HUES64 (cell line): Measurements from ENCODE around the gene PSPN.
"Not testable (repeated sequence)": the region's sequence is repeated elsewhere in the genome, so short reads cannot be mapped to it uniquely, and the experiment has no call there.

ENCODE experiments used
- H3K27ac ChIP-seq: 2 replicates; pipeline ENCODE4 v1.7.0; 2013; ENCODE audit warnings: low read depth, low read length, inconsistent platforms
- H3K27me3 ChIP-seq: 2 replicates; pipeline ENCODE4 v1.6.1; 2013; ENCODE audit warnings: mild to moderate bottlenecking, low read length; ENCODE audit not compliant: insufficient read depth
- H3K36me3 ChIP-seq: 2 replicates; pipeline ENCODE4 v1.6.1; 2013; ENCODE audit warnings: mild to moderate bottlenecking, low read length; ENCODE audit not compliant: insufficient read depth
- H3K4me1 ChIP-seq: 2 replicates; pipeline ENCODE4 v1.6.1; 2013; ENCODE audit warnings: mild to moderate bottlenecking, low read length, moderate library complexity; ENCODE audit not compliant: insufficient read depth
- H3K4me3 ChIP-seq: 2 replicates; pipeline ENCODE4 v1.5.1; 2013; ENCODE audit warnings: mild to moderate bottlenecking, low read length, moderate library complexity
- H3K9ac ChIP-seq: 2 replicates; pipeline ENCODE4 v1.6.1; 2013; ENCODE audit warnings: mild to moderate bottlenecking, low read depth, low read length
- H3K9me3 ChIP-seq: 2 replicates; pipeline ENCODE4 v1.6.1; 2013; ENCODE audit warnings: low read depth, low read length; ENCODE audit not compliant: insufficient read depth
- WGBS: fragments of 150-250, 120-280 bp; methylation state at CpG from one replicate; pipeline ENCODE4 v1.1.7; 2013; ENCODE audit warnings: missing lambda C conversion rate; 5-methylcytosine and 5-hydroxymethylcytosine counted together

Gene PSPN

GRCh38 chr19:6400062-6400944 is 24.6 kb upstream of the PSPN start:
- not testable (repeated sequence) for H3K27me3 ChIP-seq, H3K9ac ChIP-seq, H3K4me3 ChIP-seq, H3K4me1 ChIP-seq, H3K9me3 ChIP-seq, H3K36me3 ChIP-seq, H3K27ac ChIP-seq
- WGBS = 94% methylated on average over 23 of the region's 23 CpGs

- Histone ChIP-seq H3K27me3 (no peaks in the 10 kb centered on the region), H3K9me3 (no peaks in the 10 kb centered on the region), H3K4me1 (peaks cover 16% of the 10 kb centered on the region), H3K4me3 (no peak overlapping the region), H3K27ac (no peak overlapping the region), H3K9ac (no peak overlapping the region), H3K36me3 (peaks cover 7% of the 10 kb centered on the region)
- 94% methylated on average over 12 of the region's 12 CpGs for WGBS
Measured at GRCh38 chr19:6396305-6396704, 20.6 kb upstream of the PSPN start.

- H3K4me3 ChIP-seq = no peak overlapping the region
- 86% methylated on average over 3 of the region's 3 CpGs for WGBS
Measured at GRCh38 chr19:6394831-6395230, 19.1 kb upstream of the PSPN start.

GRCh38 chr19:6393983-6394412 is 18.3 kb upstream of the PSPN start:
- 12% methylated on average over 14 of the region's 14 CpGs for WGBS
- H3K4me1 ChIP-seq = peaks cover 16% of the 10 kb centered on the region
- H3K36me3 ChIP-seq = peaks cover 24% of the 10 kb centered on the region
- H3K27ac ChIP-seq = peak overlapping the region; percentile 95
- peak overlapping the region; percentile 95 for H3K4me3 ChIP-seq
- no peaks in the 10 kb centered on the region for H3K9me3 ChIP-seq
- no peaks in the 10 kb centered on the region for H3K27me3 ChIP-seq
- peak overlapping the region; percentile 83 for H3K9ac ChIP-seq

More at GRCh38 chr19:6394831-6395230, 19.1 kb upstream of the PSPN start:
- Histone ChIP-seq H3K9me3 (no peaks in the 10 kb centered on the region), H3K36me3 (peaks cover 15% of the 10 kb centered on the region), H3K4me1 (peaks cover 16% of the 10 kb centered on the region), H3K9ac (peak overlapping the region; percentile 31; the same call in 1 of the 2 replicates), H3K27ac (peak overlapping the region; percentile 65; the same call in 1 of the 2 replicates), H3K27me3 (no peaks in the 10 kb centered on the region)

- H3K4me3 ChIP-seq = peak within 1 kb of the TSS; percentile 95
- peaks cover 16% of the 10 kb centered on the region for H3K4me1 ChIP-seq
- H3K9ac ChIP-seq = peak within 1 kb of the TSS; percentile 83
- no peaks in the 10 kb centered on the region for H3K27me3 ChIP-seq
- H3K27ac ChIP-seq = peak within 1 kb of the TSS; percentile 95
- H3K36me3 ChIP-seq = peaks cover 30% of the 10 kb centered on the region
- whole genome bisulfite sequencing = under 1% methylated on average over 69 of the region's 69 CpGs
- H3K9me3 ChIP-seq = no peaks in the 10 kb centered on the region
Measured at GRCh38 chr19:6393074-6393982, 17.6 kb upstream of the PSPN start, which contains the start of gene GTF2F1. Gene GTF2F1, minus strand, starts transcription at chr19:6393164. Its CDS starts 169 bp downstream, at chr19:6392995.

GRCh38 chr19:6392221-6393073 is 16.7 kb upstream of the PSPN start:
- H3K9ac ChIP-seq = peak overlapping the region; percentile 83
- H3K4me1 ChIP-seq = peaks cover 16% of the 10 kb centered on the region
- peak overlapping the region; percentile 95 for H3K4me3 ChIP-seq
- peaks cover 38% of the 10 kb centered on the region for H3K36me3 ChIP-seq
- H3K9me3 ChIP-seq = no peaks in the 10 kb centered on the region
- 9% methylated on average over 30 of the region's 30 CpGs for WGBS
- H3K27me3 ChIP-seq = no peaks in the 10 kb centered on the region
- peak overlapping the region; percentile 95 for H3K27ac ChIP-seq

GRCh38 chr19:6387372-6387771 is 11.6 kb upstream of the PSPN start:
- 95% methylated on average over 19 of the region's 19 CpGs for WGBS
- no peak overlapping the region for H3K4me3 ChIP-seq
- H3K9me3 ChIP-seq = no peaks in the 10 kb centered on the region
- no peak overlapping the region for H3K27ac ChIP-seq
- H3K4me1 ChIP-seq = peaks cover 8% of the 10 kb centered on the region; the same call in 1 of the 2 replicates
- no peak overlapping the region for H3K9ac ChIP-seq
- peaks cover 83% of the 10 kb centered on the region for H3K36me3 ChIP-seq
- H3K27me3 ChIP-seq = no peaks in the 10 kb centered on the region

GRCh38 chr19:6384381-6384780 is 8.6 kb upstream of the PSPN start:
- no peak overlapping the region for H3K4me3 ChIP-seq
- peaks cover 8% of the 10 kb centered on the region for H3K9me3 ChIP-seq
- H3K4me1 ChIP-seq = no peaks in the 10 kb centered on the region
- no peaks in the 10 kb centered on the region for H3K27me3 ChIP-seq
- 96% methylated on average over 4 of the region's 4 CpGs for WGBS
- H3K36me3 ChIP-seq = peaks cover 92% of the 10 kb centered on the region
- no peak overlapping the region for H3K9ac ChIP-seq
- H3K27ac ChIP-seq = no peak overlapping the region

GRCh38 chr19:6383188-6383587 is 7.5 kb upstream of the PSPN start:
- no peaks in the 10 kb centered on the region; the same call in 1 of the 2 replicates for H3K4me1 ChIP-seq
- H3K36me3 ChIP-seq = peaks cover 86% of the 10 kb centered on the region
- H3K9me3 ChIP-seq = peaks cover 8% of the 10 kb centered on the region
- H3K27ac ChIP-seq = no peak overlapping the region
- no peak overlapping the region for H3K9ac ChIP-seq
- 97% methylated on average over 19 of the region's 19 CpGs for WGBS
- no peak overlapping the region for H3K4me3 ChIP-seq
- no peaks in the 10 kb centered on the region for H3K27me3 ChIP-seq

GRCh38 chr19:6381030-6381750 is 5.5 kb upstream of the PSPN start:
- 97% methylated on average over 40 of the region's 40 CpGs for WGBS
- Histone ChIP-seq H3K4me1 (no peaks in the 10 kb centered on the region; the same call in 1 of the 2 replicates), H3K36me3 (peaks cover 68% of the 10 kb centered on the region), H3K9ac (no peak overlapping the region), H3K27me3 (no peaks in the 10 kb centered on the region), H3K4me3 (no peak overlapping the region), H3K27ac (no peak overlapping the region), H3K9me3 (peaks cover 8% of the 10 kb centered on the region)
